Astrocyte of the cerebellum (primary cell): ENCODE data around the gene NLRC3.

ENCODE experiments used
- DNase-seq: peaks from one replicate; pipeline ENCODE4 v3.0.0-alpha.2; 2011; ENCODE audit warnings: low read depth
- H3K4me3 ChIP-seq: 2 replicates; pipeline ENCODE4 v1.5.1; 2011; ENCODE audit warnings: mild to moderate bottlenecking, low read depth, low read length, moderate library complexity
- CTCF ChIP-seq: IDR thresholded peaks from 2 replicates; pipeline ENCODE4 v1.5.1; 2012; ENCODE audit warnings: low read length, low read depth, moderate library complexity, mild to moderate bottlenecking; ENCODE audit errors: missing control alignments
- in situ Hi-C: cut with HindIII; loops from 2 replicates; pipeline ENCODE4 v1.10.0; 2017; ENCODE audit warnings: low sequenced_read_pairs

Gene NLRC3

GRCh38 chr16:3578121-3578520 is 918 bp upstream of the NLRC3 start:
- H3K4me3 ChIP-seq = no peak overlapping the region
- DNase-seq = no peak
- TF ChIP-seq CTCF = no peak
- in situ Hi-C loops = no loop called here

- in situ Hi-C loops = no loop called here
- no peak for TF ChIP-seq CTCF
- no peak for DNase-seq
- no peak overlapping the region for H3K4me3 ChIP-seq
These were observed 992 bp downstream of the NLRC3 start for GRCh38 chr16:3576211-3576610.

GRCh38 chr16:3575491-3575890 is 1.7 kb downstream of the NLRC3 start:
- DNase-seq = no peak

GRCh38 chr16:3574195-3574594 is 3.0 kb downstream of the NLRC3 start:
- TF ChIP-seq CTCF = no peak
- no peak overlapping the region for H3K4me3 ChIP-seq
- DNase-seq = no peak
- in situ Hi-C loops = no loop called here

More at GRCh38 chr16:3575491-3575890, 1.7 kb downstream of the NLRC3 start:
- H3K4me3 ChIP-seq = no peak overlapping the region
- TF ChIP-seq CTCF = no peak
- in situ Hi-C loops = no loop called here

GRCh38 chr16:3573146-3573815 is 3.9 kb downstream of the NLRC3 start:
- no peak for DNase-seq
- H3K4me3 ChIP-seq = no peak overlapping the region
- no peak for TF ChIP-seq CTCF
- in situ Hi-C loops = no loop called here

GRCh38 chr16:3570420-3571062 is 6.7 kb downstream of the NLRC3 start:
- in situ Hi-C loops = no loop called here
- H3K4me3 ChIP-seq = no peak overlapping the region
- TF ChIP-seq CTCF = no peak
- DNase-seq = no peak
